NCI-H1092 (cell line): Measurements from ENCODE around the gene BPTF.
"Not testable (repeated sequence)": the region's sequence is repeated elsewhere in the genome, so short reads cannot be mapped to it uniquely, and the experiment has no call there.

Source experiments
- DNase-seq: peaks from one replicate; lab custom pipeline; 2025; lab: John Stamatoyannopoulos, UW

BPTF gene

GRCh38 chr17:67824735-67825626, at the start of gene BPTF:
Gene BPTF, plus strand, starts transcription at chr17:67825503. Its CDS starts 222 bp downstream, at chr17:67825725.
- peak; percentile 86 for DNase-seq

GRCh38 chr17:67779098-67779672, 46.1 kb upstream of the BPTF start:
- DNase-seq = peak; percentile 29

- no peak for DNase-seq
Measured at GRCh38 chr17:67784364-67785121, 40.8 kb upstream of the BPTF start.

- DNase-seq = no peak
Measured at GRCh38 chr17:67785122-67785477, 40.2 kb upstream of the BPTF start.

- no peak for DNase-seq
Measured at GRCh38 chr17:67785504-67785903, 39.8 kb upstream of the BPTF start.

DNA sequence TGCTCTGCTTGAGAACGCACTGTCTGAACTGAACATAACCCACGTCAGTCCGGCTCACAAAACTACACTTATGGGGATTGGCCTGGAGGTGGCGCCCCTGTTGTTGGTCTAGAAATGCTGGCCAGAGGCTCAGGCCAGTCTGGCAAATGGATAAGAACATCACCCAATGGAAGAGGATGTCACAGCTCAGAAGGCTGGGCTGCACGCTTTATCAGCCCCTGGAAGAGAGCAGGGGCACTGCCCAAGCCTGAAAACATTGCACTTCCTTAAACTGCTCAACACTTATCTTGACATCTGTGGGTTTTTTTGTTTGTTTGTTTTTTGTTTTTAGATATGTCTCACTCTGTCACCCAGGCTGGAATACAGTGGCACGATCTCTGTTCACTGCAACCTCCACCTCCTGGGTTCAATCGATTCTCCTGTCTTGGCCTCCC, 24.8 kb upstream of the BPTF start:
- peak; percentile 10 for DNase-seq

GRCh38 chr17:67801626-67802175, 23.6 kb upstream of the BPTF start:
- DNase-seq = no peak

- DNase-seq = no peak
Measured at GRCh38 chr17:67810464-67810863, 14.8 kb upstream of the BPTF start.

DNA sequence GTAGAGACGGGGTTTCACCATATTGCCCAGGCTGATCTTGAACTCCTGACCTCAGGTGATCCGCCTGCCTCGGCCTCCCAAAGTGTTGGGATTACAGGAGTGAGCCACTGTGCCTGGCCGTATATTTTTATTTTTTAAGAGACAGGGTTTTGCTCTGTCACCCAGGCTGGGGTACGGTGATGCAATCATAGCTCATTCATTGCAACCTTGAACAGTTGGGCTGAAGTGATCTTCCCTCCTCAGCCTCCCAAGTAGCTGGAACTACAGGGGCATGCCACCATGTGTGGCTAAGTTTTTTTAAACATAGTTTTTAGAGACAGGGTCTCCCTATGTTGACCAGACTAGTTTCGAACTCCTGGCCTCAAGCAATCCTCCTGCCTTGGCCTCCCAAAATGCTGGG, 12.9 kb upstream of the BPTF start:
- not testable (repeated sequence) for DNase-seq

DNA sequence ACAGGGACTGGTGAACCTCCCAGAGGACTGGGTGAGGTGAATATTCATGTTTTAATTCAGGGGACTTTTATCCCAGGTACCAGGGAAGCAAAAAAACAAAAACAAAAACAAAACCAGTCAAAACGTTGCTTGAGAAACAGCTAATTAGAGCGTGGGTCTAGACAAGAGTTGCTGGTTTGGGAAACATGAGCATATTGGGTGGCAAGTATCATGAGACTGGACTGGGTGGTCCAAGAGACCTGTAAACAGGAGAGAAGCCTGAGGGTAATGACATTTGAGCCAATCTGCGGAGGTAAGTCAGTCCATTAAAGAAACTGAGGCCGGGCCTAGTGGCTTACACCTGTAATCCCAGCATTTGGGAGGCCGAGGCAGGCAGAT, 11.5 kb upstream of the BPTF start:
- DNase-seq = no peak

DNA sequence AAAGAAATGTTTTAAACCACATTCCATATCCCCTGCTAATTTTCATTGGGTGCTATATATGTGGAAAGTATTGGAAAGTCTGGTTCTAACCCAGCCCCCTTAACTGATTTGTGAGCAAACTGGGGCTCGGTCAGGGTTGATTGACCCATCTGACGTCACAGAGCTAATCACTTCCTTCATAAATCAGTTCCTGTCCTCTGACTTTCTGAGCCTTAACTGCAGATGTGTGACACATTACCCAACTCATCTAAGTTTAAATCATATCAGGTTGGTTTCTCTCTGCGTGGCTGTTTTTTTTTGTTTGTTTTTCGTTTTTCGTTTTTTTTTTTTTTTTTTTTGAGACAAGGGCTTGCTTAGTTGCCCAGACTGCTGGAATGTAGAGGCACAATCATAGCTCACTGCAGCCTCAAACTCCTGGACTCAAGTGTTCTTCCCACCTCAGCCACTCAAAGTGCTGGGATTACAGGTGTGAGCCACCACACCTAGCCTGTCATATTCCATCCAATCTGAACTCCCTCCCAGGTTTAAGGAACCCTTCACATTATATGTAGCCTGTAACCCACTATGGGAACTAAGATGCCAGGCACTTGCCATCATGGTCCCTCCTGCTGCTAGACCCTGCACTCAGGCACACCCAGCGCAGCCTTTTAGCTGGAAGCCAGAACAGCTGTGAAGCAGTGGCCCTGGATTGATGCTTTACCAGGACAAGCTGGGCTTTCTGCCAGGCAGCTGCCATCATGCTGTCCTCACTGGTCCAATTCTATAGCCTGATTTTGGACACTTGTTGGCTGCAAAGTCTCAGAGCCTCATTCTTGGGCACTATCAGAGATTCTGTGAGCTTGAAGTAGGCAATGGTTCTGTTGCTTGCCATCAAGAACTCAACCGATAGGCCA, 6.9 kb upstream of the BPTF start:
- DNase-seq = no peak

DNA sequence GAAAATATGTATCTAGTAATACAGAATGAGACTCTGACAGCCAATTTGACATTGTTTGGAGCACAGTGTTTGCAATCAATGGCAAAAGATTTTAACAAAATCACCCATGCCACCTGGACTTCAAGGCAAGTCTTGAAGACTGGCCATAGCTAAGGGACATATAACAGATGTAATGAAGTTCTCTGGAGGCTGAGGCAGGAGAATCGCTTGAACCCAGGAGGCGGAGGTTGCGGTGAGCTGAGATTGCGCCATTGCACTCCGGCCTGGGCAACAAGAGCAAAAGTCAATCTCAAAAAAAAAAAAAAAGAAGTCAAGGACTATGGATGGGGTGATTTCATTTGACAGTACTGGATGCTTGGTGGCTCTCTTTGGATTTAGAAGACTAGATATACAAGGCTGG, 5.6 kb upstream of the BPTF start:
- DNase-seq = no peak

DNA sequence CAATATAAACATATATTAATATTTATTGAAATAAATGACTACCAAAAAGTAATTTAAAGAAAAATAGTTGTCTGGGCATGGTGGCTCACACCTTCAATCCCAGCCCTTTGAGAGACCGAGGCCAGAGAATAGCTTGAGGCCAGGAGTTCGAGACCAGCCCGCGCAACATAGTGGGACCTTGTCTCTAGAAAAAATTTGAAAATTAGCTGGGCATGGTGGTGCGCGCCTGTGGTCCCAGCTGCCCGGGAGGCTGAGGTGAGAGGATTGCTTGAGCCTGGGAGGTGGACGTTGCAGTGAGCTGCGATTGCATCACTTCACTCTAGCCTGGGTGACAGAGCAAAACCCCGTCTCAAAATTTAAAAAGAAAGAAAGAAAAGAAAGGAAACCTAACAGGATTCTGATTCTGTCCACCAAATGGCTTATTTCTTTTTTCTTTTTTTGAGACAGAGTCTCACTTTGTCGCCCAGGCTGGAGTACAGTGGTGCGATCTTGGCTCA, 3.4 kb upstream of the BPTF start:
- DNase-seq = no peak

- DNase-seq = not testable (repeated sequence)
Measured at GRCh38 chr17:67825627-67826601, 611 bp downstream of the BPTF start.

DNA sequence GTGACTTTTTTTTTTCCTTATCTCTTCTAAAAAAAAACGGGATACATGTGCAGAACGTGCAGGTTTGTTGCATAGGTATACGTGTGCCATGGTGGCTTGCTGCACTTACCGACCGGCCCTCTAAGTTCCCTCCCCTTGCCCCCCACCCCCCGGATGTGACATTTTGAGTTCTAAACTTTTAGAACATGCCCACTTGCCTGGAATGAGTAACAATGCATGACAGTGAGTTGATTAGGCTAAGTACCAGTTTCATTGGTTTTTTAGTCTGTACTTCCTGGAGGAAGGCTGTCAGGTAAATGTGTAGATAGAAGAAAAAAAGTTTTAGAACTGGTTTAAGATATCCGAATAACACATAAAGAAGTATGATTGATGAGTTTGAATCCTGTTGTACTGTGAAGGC, 4.0 kb downstream of the BPTF start:
- no peak for DNase-seq

DNA sequence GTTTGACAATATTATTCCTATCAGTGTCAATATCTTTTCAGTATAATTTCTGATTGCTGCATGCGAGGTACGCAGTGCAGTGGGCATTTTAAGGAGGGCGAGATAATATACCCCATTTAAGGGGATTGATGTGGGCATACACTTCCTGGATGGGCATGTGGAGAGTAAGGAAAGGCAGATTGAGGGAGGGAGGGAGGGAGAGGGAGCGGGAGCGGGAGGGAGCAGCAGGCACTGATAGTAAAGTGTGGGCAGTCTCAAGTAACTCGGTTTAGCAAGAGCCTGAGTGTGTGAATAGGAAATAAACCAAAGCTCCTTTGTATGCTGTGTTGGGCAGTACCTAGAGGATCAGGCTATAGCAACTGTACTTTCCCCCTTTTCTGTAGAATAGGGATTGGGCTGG, 5.1 kb downstream of the BPTF start:
- no peak for DNase-seq

DNA sequence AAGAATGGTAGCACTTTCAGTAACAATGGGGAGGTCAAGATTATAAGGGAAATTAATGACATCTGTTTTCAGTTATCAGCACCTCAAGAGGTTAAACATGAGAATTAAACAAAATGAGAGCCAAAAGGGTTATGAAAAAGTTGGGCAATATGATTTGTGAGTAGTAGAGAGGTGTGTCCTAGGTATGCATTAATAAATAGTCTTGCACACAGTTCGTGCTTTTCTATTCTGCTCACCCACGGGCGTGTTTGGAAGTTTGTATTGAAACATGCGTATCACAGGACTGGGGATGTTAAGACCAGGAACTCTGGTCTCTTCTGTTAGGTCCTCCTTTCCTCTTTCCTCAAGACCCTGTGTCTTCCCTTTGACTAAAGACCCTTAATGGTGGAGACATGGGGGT, 6.0 kb downstream of the BPTF start:
- DNase-seq = no peak

- no peak for DNase-seq
Measured at GRCh38 chr17:67833134-67833533, 7.8 kb downstream of the BPTF start.

- no peak for DNase-seq
Measured at GRCh38 chr17:67833946-67834631, 8.8 kb downstream of the BPTF start.

DNA sequence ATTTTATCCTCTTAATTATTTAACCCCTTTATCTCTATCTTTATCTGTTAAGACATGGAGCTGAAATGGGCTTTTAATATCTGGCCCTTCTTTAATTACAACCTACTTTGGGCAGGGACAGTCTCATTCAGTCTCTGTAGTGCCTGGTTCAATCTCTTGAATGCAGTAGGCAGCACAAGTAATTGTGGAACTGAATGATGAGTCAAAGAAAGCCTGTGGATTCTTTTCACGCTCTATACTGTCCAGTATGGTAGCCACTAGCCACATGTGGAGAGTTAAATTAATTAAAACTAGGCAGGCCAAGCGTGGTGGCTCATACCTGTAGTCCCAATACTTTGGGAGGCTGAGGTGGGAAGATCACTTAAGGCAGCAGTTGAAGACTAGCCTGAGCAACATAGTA, 9.3 kb downstream of the BPTF start:
- DNase-seq = no peak
